RPMI7951 (cell line): ENCODE data around the gene CD6. TPM values are rescaled to one million over a fixed set of nuclear protein-coding genes. Genes with fewer than 3 reads are reported as not detected.
"Not testable (repeated sequence)": the region's sequence is repeated elsewhere in the genome, so short reads cannot be mapped to it uniquely, and the experiment has no call there.

Experiments used
- DNase-seq: peaks from one replicate; pipeline ENCODE4 v3.0.0-alpha.2; 2012; ENCODE audit warnings: low read depth
- total RNA-seq: library from RNA; depleted of rRNA; stranded (reverse); fragments of >200 nt; shearing (Covaris generic); gene quantifications from 2 replicates; pipeline ENCODE4 v1.2.3, GENCODE V29; 2014

Gene CD6
- total RNA-seq, 1 experiment from 2014 or later, result not detected

DNA sequence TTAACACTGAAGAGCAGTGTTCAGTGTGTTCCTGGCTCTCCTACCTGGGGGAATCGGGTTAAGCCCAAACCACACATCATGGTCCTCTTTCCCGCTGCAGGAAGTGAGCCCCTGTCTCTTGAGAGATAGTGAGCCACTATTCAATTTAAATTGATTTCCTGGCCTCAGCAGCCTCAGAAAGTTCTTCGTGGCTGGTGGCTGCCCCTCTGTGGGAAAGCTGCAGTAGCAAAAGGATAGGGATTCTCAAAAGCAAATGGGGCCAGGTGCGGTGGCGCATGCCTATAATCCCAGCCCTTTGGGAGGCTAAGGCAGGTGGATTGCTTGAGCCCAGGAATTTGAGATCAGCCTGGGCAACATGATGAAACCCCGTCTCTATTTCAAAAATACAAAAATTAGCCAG, 81.7 kb downstream of the CD6 start:
- no peak for DNase-seq

DNA sequence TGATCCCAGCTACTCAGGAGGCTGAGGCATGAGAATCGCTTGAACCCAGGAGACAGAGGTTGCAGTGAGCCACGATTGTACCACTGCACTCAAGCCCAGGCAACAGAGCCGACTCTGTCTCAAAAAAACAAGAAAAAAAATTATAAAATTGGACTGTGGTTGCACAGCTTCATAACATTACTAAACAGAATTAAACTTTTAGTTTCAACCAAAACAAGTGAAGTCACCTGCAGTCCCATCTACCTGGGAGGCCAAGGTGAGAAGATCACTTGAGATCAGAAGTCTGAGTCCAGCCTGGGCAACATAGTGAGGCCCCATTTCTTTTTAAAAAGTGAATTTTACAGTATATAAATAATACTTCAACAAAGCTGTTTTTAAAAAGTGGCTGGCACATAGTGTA, 83.0 kb downstream of the CD6 start:
- DNase-seq, result no peak

DNA sequence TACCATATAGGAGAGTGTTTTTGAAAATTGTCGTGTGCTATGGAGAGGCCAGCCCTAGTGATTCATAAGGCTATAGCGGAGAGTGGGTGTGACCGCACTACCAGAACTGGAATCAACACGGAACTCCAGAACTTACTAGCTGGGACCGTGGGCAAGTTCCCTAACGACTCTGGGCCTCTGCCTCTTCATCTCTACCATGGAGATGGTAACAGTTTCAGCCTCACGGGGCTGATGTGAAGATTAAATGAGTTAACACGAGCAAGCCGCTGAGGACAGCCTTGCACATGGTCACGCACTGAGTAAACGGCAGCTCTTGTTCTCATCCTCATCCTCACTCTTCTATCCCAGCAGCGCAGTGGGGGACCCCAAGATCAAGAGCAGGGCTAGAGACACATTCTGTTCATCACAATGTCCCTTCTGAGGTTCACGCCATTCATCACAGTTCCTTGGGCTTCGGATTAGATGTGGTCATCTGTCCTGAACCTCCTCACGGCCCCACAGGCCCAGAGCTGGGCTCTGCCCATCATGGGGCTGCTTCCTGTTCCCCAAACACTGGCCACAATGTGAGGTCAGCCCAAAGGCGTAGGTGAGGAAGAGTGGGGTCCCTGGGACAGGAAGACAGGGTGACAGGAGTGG, 83.6 kb downstream of the CD6 start:
- no peak for DNase-seq

DNA sequence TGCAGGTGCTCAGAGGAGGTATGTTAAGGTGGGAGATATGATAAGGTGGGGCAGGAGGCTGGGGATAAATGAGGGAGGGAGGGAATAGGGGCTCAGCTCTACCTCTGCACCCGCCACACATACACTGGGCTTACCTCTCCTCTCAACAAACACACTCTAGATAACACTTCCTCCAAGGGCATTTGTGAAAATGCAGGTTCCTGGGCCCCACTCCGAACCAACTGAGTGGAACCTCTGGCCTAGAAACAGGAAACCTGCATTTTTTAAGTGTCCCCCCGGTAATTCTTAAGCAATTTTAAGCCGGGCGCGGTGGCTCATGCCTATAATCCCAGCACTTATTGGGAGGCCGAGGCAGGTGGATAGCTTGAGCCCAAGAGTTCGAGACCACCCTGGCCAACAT, 84.3 kb downstream of the CD6 start:
- no peak for DNase-seq

DNA sequence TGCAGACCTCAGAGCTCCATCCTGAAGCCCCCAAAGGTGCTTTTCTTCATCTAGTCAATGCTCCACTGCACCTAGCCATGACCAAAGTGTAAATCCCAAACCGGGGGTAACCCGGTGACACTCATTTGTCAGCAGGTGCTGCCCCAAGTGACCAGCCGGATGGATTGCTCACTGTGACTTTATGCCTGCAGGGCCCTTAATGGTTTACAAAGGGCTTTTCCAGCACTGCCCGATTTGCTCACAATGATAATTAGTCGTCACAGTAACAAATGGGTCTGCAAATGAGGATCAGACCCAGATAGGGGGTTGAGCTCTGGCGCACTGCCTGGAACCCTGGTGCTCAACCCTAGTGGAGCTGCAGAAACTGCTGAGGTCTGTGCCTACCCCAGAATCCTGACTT, 85.1 kb downstream of the CD6 start:
- no peak for DNase-seq

DNA sequence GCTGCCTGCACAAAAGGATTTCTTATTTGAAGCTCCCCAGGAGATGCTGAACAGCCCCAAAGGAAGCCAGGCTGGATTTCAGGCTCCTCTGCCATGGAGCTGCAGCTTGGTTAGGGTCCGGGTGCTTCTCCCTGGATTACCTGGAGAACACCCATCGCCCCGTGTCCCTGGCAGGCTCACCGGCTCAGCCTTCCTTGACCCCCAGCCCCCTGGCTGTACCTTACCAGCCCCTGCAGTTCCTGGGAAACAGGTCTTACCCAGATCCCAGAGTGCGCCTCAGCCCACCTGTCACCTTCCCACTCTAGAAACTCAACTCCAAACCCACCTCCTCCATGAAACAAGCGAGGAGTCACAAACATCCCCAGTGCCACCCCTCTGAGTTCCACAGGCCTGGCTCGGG, 85.5 kb downstream of the CD6 start:
- no peak for DNase-seq

DNA sequence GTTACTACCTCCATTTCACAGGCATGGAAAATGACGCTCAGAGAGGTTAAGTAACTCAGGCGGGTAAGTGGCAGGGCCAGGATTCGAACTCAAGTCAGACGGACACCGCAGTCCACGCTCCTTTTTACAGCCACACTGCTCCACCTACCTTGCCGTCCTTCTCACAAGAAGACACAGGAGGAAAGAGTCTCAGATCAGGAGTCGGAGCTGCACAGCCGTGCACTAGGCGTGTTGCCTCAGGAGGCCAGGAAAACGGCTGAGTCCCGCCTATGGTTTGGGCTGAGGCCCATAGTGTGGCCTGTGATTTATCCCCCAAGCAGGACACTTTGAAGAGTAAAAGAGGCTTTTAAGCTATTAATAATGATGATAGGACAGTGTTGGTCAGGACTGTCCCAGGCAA, 86.1 kb downstream of the CD6 start:
- no peak for DNase-seq

DNA sequence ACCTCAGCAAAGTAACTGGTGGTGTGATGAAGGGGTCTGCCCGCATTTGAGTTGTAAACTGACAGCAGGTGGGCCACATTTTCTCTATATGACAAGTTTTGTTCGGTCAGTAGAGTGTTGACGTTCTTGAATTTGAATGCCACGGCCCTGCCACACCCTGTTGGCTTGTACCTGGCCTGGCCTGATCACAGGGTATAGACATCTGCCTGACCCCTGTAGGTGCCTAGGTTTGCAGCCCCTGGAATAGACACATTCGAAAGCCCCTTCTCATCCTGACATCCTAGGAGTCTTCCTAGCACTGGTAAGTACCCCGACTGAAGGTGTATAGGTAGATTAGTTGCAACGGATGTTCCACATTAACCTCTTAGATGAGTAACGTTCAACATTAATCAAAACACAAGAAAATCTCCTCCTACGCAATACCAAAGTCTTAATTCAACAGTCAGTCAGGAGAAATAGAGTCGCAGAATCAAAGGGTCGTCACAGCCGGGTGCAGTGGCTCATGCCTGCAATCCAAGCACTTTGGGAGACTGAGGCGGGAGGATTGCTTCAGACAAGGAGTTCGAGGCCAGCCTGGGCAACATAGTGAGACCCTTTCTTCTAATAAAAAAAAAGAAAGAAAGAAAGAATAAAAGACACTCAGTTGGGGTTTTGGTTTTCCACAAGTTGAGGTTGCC, 87.2 kb downstream of the CD6 start:
- no peak for DNase-seq

DNA sequence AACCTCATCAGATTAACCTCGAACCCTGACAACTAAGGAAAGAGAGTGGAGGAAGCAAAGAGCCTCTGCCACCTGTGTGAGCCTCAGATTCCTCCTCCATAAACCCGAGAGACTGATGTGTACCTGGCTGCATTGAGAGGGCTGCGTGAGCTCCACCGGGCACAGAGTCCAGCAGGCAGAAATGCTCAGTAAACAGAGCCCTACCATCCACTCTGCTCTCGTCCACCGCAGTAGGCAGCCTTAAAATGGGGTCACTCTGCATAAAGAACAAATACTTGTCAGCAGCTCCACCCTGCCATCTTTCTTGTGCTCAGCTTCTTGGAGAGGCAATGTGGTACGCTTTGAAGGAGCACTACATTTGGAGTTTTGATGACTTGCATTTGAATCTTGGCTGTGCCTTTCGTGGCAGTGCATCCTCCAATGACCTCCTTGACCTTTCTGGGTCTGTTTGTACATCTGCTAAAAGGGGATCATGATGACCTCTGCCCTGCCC, 87.8 kb downstream of the CD6 start:
- no peak for DNase-seq

DNA sequence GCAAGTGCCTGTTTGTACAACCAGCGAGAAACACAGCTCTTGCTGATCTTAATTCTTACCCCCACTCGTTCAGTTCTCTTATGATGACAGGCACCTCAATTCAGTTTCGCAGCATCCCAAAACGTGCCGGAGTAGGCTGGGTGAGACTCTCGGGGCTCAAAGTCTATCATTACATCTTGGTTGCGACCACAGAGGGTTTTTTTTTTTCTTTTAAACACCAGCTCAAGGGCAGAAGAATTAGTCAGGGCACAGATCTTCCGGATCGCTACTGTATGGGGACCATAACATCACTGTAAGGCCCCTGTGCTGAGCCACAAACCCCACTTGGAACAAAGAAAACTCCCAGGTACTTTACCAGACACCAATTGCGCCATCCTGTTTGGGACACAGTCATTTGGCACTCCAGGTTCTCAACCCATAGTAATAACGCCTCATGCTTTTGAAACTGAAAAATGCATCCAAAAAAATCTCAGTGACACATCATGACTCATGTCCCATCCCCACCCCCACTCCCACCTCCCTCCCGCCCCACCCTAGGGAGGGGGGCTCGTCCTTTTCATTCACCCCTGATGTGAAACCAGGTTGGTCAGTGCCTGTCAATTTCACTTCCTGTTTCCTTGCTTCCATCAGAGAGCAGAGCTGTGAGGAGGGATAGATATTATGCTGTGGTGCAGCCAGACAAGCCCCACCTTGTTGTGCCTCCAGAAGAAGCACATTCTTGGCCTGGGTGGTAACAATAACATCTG, 89.8 kb downstream of the CD6 start:
- peak; percentile 45 for DNase-seq

DNA sequence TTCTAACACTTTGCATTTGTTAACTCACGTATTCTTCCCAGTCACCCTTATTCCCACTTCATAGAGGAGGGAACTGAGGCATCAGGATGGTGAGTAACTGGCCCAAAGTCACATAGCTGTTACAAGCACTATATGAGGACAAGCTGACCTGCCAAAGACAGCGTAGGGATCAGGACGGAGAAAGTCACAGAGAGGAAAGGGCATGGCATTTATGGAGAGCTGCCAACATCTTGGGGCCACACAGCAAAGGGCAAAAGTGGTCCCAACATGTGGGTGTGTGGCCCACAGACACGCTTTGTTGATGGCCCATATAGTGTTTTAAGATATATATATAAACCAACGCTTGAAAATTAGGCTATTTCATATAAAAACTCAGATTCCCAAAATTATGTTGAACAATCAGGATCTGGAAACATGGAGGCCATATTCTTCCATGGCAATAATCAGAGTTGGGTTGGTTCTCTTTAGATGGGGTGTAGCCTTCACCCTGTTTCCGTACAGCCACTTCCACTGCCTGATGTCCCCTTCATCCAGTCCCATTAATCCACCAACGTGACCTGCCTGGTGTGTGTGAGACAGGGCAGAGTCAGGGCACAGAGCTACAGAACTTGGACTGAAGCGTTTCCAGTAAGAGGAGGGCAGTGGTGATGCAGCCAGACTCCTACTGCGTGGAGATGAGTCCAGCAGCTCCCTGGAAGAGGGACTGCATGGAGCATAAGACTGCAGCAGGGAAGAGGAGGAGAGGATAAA, 90.9 kb downstream of the CD6 start:
- DNase-seq, result no peak

DNA sequence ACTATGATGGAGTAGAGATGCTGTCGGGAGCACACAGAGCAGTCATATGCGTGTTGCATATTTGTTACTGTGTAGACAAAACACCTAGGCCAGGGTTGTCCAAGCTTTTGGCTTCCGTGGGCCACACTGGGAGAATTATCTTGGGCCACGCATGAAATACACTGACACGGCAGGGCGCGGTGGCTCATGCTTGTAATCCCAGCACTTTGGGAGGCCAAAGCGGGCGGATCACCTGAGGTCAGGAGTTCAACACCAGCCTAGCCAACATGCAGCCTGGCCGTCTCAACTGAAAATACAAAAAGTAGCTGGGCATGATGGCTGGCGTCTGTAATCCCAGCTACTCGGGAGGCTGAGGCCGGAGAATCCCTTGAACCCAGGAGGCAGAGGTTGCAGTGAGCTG, 93.8 kb downstream of the CD6 start:
- DNase-seq, result not testable (repeated sequence)

DNA sequence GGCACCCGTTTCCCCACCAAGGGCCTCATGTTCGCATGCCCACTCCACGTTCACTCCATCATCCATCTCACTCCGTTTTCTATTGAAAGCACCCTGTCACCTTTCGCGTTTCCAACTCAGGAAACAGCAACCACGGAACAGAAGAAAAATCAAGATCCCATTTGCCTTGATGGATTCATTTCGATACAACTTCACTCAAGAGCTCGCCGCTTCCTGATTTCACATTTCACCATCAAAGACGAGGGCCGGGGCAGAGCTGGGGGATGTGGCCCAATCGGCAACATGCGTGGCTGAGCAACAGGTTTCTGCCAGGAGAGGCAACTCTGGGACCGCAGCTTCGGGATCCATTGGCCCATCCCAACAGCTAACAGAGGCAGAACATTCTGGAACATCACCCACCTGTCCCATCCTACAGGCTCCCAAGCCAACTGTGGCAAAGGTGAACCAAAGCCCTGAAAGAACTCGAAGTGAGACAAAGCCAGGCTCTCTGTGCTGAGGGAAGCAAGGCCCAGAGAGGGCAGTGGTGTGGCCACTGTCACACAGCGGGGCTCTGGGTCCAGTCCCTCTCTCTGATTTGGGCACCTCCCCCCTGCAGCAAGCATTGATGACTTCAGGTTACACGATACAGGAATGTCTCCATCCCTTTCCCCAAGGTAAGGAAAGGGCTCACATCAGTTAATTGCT, 94.6 kb downstream of the CD6 start:
- DNase-seq, result no peak

DNA sequence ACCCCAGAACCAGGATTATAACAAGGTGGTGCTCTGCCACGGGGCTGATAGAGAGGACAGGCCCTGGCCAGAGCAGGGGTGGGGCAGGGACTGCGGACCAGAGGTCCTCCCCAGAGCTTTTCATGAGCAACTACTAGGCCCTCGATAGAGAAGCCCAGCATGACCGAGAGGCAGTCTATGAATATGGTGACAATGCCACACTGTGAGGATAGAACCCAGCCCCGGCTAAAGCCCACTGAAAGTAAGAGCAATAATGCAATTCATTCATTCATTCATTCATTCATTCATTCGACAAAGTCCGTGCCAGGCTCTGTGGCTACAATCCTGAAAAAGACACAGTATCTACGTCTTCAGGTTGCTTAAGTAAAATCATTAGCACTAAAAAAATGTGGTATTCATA, 95.2 kb downstream of the CD6 start:
- DNase-seq, result no peak

DNA sequence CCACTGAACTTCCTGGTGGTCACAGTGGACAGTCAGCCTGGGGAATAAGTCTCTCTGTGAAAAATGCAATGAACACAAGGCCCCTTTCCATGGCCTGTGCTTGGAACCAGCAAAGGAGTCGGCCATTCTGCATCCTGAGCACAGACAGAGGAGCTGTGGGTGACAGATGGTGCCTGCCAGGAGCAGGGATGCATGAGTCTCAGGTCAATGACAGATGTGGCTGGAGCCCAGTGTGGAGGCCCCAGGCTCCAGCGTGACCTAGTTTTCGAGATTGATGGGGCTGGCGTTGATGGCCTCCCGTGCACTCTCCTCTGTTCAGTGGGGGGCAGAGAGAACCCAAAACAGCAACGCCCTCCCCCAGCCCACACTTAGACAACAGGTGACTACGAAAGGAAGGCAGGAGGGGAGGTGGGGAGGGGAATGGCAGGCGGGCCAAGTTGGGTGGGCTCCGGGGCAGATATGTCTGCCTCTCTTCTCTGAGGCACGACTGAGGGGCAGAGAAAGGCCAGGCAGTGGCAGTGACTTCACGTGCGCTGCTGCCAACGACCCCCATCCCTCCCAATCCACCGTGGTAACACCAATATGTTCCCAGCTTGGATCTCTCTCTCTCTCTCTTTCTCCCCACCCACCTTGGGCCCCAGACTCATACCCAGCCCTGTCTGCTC, 96.4 kb downstream of the CD6 start:
- no peak for DNase-seq

DNA sequence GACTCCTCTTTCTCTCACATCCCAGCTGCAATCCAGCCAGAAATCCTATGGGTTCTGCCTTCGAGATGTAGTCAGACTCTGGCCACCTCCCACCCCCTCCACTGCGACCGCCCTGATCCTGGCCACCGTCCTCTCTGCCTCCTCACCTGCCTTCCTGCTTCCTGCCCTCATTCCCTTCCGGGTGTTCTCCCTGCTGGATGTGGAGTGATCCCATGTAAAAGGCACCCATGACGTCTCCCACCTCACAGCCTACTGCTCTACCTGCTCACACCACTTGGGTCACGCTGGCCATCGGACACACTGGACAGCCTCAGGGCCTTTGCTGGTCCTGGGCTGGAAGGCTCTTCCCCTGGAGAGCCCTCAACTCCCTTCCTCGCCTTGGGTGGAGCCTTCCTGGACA, 97.1 kb downstream of the CD6 start:
- DNase-seq, result no peak

DNA sequence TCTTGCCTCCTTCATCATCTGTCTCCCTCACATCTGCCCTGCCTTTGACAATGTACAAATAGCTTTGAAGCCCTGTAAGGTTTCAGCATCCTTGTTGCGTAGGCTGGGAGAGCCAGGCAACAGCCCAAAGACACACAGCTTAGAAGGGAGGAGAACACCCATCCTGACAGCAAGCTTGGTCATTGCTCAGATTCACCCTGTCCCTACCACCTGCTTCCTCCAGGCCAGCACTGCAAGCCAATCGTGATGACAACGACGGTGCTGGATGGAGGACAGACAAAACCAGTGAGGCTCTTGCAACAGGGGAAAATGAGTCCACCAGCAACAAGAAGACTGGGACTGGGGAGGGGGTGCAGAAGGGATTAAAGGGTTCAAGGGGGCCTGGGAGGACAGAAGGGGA, 97.9 kb downstream of the CD6 start:
- no peak for DNase-seq
